Stomach (tissue), 9 donors: ENCODE results near the gene OPCML. TPM values are rescaled to one million over a fixed set of nuclear protein-coding genes. Genes with fewer than 3 reads are reported as not detected.

ENCODE experiments used
- DNase-seq, 2 donors: peaks; one replicate each; pipeline versions ENCODE4 v3.0.0 to v3.0.0-alpha.2; 2013 to 2019
- H3K27ac ChIP-seq, 5 donors: fragments of 200-600 bp in 4 of 5; sonication (generic) in 4 of 5; one replicate each; pipeline ENCODE4 v1.5.1; 2013 to 2019; ENCODE audit warnings: mild to moderate bottlenecking in 1 of 5, moderate library complexity in 1 of 5
- H3K27me3 ChIP-seq, 3 donors: fragments of 200-600 bp; sonication (generic); one replicate each; pipeline ENCODE4 v1.5.1; 2017 to 2019; ENCODE audit warnings: mixed run types in 1 of 3
- H3K36me3 ChIP-seq, 4 donors: fragments of 200-600 bp; sonication (generic); 1 replicate in 3 of 4; 2 replicates in 1 of 4; pipeline ENCODE4 v1.5.1; 2016 to 2019
- H3K4me1 ChIP-seq, 4 donors: fragments of 200-600 bp; sonication (generic); one replicate each; pipeline ENCODE4 v1.5.1; 2016 to 2019
- H3K4me3 ChIP-seq, 4 donors: fragments of 200-600 bp; sonication (generic) in 3 of 4; one replicate each; pipeline ENCODE4 v1.5.1; 2016 to 2019; ENCODE audit warnings: mild to moderate bottlenecking in 1 of 4
- H3K9me3 ChIP-seq, 4 donors: fragments of 200-600 bp; sonication (generic); one replicate each; pipeline ENCODE4 v1.5.1; 2016 to 2019
- EP300 ChIP-seq: sonication (generic); formaldehyde crosslinking; IDR thresholded peaks from one replicate; pipeline ENCODE4 v1.6.1; 2017; ENCODE audit warnings: antibody characterized with exemption
- POLR2A ChIP-seq, 4 donors: fragments of 450-650 bp; IDR thresholded peaks; one replicate each; pipeline ENCODE4 v1.6.1; 2016; ENCODE audit warnings: antibody characterized with exemption in 4 of 4, control low read depth in 2 of 4, mild to moderate bottlenecking in 1 of 4, moderate library complexity in 1 of 4
- POLR2AphosphoS5 ChIP-seq, 3 donors: sonication (generic); formaldehyde crosslinking; IDR thresholded peaks; one replicate each; pipeline ENCODE4 v1.6.1; 2016; ENCODE audit warnings: antibody characterized with exemption in 3 of 3
- WGBS, 5 donors: extraction: QIAGEN DNeasy Blood & Tissue Kit in 3 of 5; methylation state at CpG; one replicate each; pipeline versions ENCODE4 v1.1.5 to v1.1.7; 2013 to 2018; 5-methylcytosine and 5-hydroxymethylcytosine counted together
- intact Hi-C: fragments of 100-400 bp; cut with DNase I; formaldehyde crosslinking; loops from one replicate; pipeline ENCODE4 v1.15.1; 2023; ENCODE audit warnings: low total_unique reads
- polyA plus RNA-seq, 3 donors: library from polyadenylated mRNA; stranded (reverse); fragments of 200-250 nt; gene quantifications; one replicate each; pipeline ENCODE4 v1.2.3, GENCODE V29; 2013
- total RNA-seq, 5 donors: library from RNA; depleted of rRNA; stranded (reverse); fragments of >200 nt; gene quantifications; one replicate each; pipeline versions ENCODE4 v1.1.0 to v1.2.3, GENCODE V29; 2014 to 2016
- TF ChIP-seq, protein P1 (sequence below), 7 experiments: fragments of 450-650 bp in 4 of 7; fragments of 200-600 bp in 3 of 7; sonication (generic) in 3 of 7; IDR thresholded peaks; one replicate each; pipeline ENCODE4 v1.5.1; 2016 to 2019; ENCODE audit warnings: antibody characterized with exemption in 7 of 7, control low read depth in 2 of 7, mild to moderate bottlenecking in 1 of 7
- donor health status: healthy with polysubstance abuse.
- donor health status: Bipolar disorder and iron deficiency.
- donor health status: healthy.

OPCML gene
- total and polyA plus RNA-seq, 8 donors: 0.03 to 0.92 (median 0.55) TPM; not detected in 3

DNA sequence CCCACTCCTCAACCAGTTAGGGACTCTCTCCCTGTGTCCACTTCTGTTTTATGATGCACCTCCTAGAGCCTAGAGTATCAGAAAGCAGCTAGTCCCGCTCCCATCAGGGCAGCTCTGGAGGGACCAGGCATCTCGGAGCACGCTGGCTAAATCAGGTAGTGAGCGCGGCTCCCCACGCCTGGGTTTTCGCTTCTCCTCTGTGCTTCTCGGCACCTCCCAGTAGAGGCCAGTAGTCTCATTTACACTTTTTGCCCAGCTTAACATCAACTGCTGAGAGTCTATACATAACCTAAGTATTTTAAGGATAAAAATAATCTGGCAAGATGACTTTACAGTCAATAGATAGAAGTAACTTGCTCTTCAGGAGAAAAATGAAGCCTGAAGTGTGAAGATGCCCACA is 473.8 kb downstream of the OPCML start:
- no peaks in the 10 kb centered on the region for H3K9me3 ChIP-seq
- TF ChIP-seq EP300: no peak
- TF ChIP-seq POLR2A (IDR thresholded peaks at IDR 0.05): no peak
- no peak for TF ChIP-seq POLR2AphosphoS5 (IDR thresholded peaks at IDR 0.05)
- TF ChIP-seq, protein P1, sequence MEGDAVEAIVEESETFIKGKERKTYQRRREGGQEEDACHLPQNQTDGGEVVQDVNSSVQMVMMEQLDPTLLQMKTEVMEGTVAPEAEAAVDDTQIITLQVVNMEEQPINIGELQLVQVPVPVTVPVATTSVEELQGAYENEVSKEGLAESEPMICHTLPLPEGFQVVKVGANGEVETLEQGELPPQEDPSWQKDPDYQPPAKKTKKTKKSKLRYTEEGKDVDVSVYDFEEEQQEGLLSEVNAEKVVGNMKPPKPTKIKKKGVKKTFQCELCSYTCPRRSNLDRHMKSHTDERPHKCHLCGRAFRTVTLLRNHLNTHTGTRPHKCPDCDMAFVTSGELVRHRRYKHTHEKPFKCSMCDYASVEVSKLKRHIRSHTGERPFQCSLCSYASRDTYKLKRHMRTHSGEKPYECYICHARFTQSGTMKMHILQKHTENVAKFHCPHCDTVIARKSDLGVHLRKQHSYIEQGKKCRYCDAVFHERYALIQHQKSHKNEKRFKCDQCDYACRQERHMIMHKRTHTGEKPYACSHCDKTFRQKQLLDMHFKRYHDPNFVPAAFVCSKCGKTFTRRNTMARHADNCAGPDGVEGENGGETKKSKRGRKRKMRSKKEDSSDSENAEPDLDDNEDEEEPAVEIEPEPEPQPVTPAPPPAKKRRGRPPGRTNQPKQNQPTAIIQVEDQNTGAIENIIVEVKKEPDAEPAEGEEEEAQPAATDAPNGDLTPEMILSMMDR (IDR thresholded peaks at IDR 0.05): no peak
- DNase-seq: no peak
- H3K27me3 ChIP-seq: peaks cover 0 to 37% (median 9%) of the 10 kb centered on the region in 3 donors
- intact Hi-C loops: no loop called here
- H3K36me3 ChIP-seq: no peaks in the 10 kb centered on the region
- 49 to 56% (median 53%) methylated on average over 8 of the region's 8 CpGs for WGBS, 5 donors
- H3K4me1 ChIP-seq: no peaks in the 10 kb centered on the region
- H3K27ac ChIP-seq: no peak overlapping the region
- no peak overlapping the region for H3K4me3 ChIP-seq

GRCh38 chr11:133053124-133053776 is 479.1 kb downstream of the OPCML start:
- Histone ChIP-seq H3K4me3 (no peak overlapping the region), H3K9me3 (no peaks in the 10 kb centered on the region), H3K36me3 (no peaks in the 10 kb centered on the region), H3K27me3 (peaks cover 0 to 35% (median 0%) of the 10 kb centered on the region in 3 donors), H3K27ac (no peak overlapping the region), H3K4me1 (no peaks in the 10 kb centered on the region)
- intact Hi-C loops: no loop called here
- no peak for TF ChIP-seq POLR2A (IDR thresholded peaks at IDR 0.05)
- no peak for TF ChIP-seq POLR2AphosphoS5 (IDR thresholded peaks at IDR 0.05)
- no peak for TF ChIP-seq EP300
- TF ChIP-seq, protein P1 (IDR thresholded peaks at IDR 0.05): no peak
- WGBS, 5 donors: 64 to 82% (median 70%) methylated on average over 9 of the region's 9 CpGs
- DNase-seq: peak in 1 of 2 donors; percentile 24

- no peak for DNase-seq
- no peak overlapping the region for H3K4me3 ChIP-seq
- 52 to 59% (median 55%) methylated on average over 2 of the region's 2 CpGs for WGBS, 5 donors
- H3K9me3 ChIP-seq: no peaks in the 10 kb centered on the region
- H3K27ac ChIP-seq: no peak overlapping the region
- intact Hi-C loops: no loop called here
- TF ChIP-seq, protein P1 (IDR thresholded peaks at IDR 0.05): no peak
- TF ChIP-seq EP300 (no peak), POLR2A (IDR thresholded peaks at IDR 0.05) (no peak), POLR2AphosphoS5 (IDR thresholded peaks at IDR 0.05) (no peak)
- no peaks in the 10 kb centered on the region for H3K36me3 ChIP-seq
- H3K27me3 ChIP-seq: peaks cover 0 to 41% (median 0%) of the 10 kb centered on the region in 3 donors
- H3K4me1 ChIP-seq: no peaks in the 10 kb centered on the region
These were observed 479.8 kb downstream of the OPCML start for GRCh38 chr11:133052537-133052936.

- no peaks in the 10 kb centered on the region for H3K36me3 ChIP-seq
- 45 to 69% (median 54%) methylated on average over 11 of the region's 11 CpGs for WGBS, 5 donors
- H3K9me3 ChIP-seq: no peaks in the 10 kb centered on the region
- H3K27ac ChIP-seq: no peak overlapping the region
- H3K4me1 ChIP-seq: no peaks in the 10 kb centered on the region
- no peak for DNase-seq
- H3K27me3 ChIP-seq: peaks cover 0 to 69% (median 0%) of the 10 kb centered on the region in 3 donors
- intact Hi-C loops: no loop called here
- H3K4me3 ChIP-seq: no peak overlapping the region
- no peak for TF ChIP-seq POLR2AphosphoS5 (IDR thresholded peaks at IDR 0.05)
- TF ChIP-seq, protein P1 (IDR thresholded peaks at IDR 0.05): no peak
These were observed 482.9 kb downstream of the OPCML start for GRCh38 chr11:133049244-133050019.
